Adipocyte (in vitro differentiated cells): Measurements from ENCODE around the gene ACSF3.

Experiments used
- DNase-seq: peaks from one replicate; pipeline ENCODE4 v3.0.0-alpha.2; 2015; ENCODE audit warnings: low read depth
- H3K27me3 ChIP-seq: replicated peaks from 2 replicates; pipeline ENCODE4 v1.7.0; 2013; ENCODE audit warnings: mild to moderate bottlenecking, low read length, moderate library complexity; ENCODE audit not compliant: control insufficient read depth, insufficient read depth
- H3K36me3 ChIP-seq: 2 replicates; pipeline ENCODE4 v1.7.0; 2013; ENCODE audit warnings: low read length, mild to moderate bottlenecking, moderate library complexity; ENCODE audit not compliant: control insufficient read depth, insufficient read depth, severe bottlenecking
- H3K4me1 ChIP-seq: 2 replicates; pipeline ENCODE4 v1.7.0; 2013; ENCODE audit warnings: mild to moderate bottlenecking, low read length, moderate library complexity; ENCODE audit not compliant: control insufficient read depth, insufficient read depth
- H3K4me3 ChIP-seq: 2 replicates; pipeline ENCODE4 v1.7.0; 2013; ENCODE audit warnings: mild to moderate bottlenecking, low read length, moderate library complexity
- H3K9ac ChIP-seq: 2 replicates; pipeline ENCODE4 v1.7.0; 2013; ENCODE audit warnings: mild to moderate bottlenecking, low read length, moderate library complexity
- H3K9me3 ChIP-seq: 2 replicates; pipeline ENCODE4 v1.7.0; 2013; ENCODE audit warnings: mild to moderate bottlenecking, low read length, moderate library complexity; ENCODE audit not compliant: control insufficient read depth

ACSF3 gene

DNA sequence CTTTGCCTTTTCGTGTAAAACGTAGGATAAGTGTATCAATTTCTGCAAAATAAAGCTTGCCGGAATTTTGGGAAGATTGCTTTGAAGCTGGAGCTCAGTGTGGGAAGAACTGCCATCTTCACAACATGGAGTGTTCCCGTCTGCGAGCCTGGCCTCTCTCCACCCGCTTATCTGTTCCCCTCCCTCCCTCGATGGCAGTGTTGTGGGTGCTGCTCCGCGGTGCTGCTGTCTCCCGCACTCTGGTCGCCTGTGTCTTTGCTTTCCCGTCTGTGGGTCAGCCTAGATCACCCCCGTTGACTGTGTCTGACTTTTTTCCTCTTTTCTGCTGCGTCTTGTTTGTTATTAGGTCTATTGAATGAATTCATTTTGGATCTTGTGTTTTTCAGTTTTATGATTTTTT is 17.0 kb downstream of the ACSF3 start:
- Histone ChIP-seq H3K4me1 (no peaks in the 10 kb centered on the region), H3K36me3 (peaks cover 66% of the 10 kb centered on the region)

DNA sequence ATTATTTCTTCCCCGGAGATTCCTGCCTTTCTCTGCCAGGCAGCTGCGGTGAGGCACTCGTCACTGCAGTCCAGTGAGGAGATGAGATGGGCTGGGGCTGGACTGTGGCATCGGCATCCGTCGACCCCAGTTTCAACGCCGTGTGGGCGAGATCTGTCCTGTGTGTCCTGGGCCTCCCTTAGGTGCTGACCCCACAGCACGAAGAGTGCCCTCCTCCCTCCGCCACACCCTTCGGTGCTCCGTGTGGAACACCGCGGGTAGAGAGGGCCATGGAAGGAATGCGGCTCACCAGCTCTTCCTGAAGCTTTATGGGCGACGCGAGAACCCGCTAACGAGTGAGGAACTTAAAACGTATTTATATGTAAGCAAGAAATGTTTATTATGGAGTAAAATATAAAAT is 17.6 kb downstream of the ACSF3 start:
- Histone ChIP-seq H3K4me3 (no peak overlapping the region), H3K4me1 (no peaks in the 10 kb centered on the region), H3K27me3 (no peaks in the 10 kb centered on the region), H3K36me3 (peaks cover 63% of the 10 kb centered on the region), H3K9ac (no peak overlapping the region), H3K9me3 (no peaks in the 10 kb centered on the region)
- DNase-seq, result no peak

More for the DNA sequence above, 17.0 kb downstream of the ACSF3 start:
- Histone ChIP-seq H3K9ac (no peak overlapping the region), H3K27me3 (no peaks in the 10 kb centered on the region), H3K9me3 (no peaks in the 10 kb centered on the region), H3K4me3 (no peak overlapping the region)
- no peak for DNase-seq

DNA sequence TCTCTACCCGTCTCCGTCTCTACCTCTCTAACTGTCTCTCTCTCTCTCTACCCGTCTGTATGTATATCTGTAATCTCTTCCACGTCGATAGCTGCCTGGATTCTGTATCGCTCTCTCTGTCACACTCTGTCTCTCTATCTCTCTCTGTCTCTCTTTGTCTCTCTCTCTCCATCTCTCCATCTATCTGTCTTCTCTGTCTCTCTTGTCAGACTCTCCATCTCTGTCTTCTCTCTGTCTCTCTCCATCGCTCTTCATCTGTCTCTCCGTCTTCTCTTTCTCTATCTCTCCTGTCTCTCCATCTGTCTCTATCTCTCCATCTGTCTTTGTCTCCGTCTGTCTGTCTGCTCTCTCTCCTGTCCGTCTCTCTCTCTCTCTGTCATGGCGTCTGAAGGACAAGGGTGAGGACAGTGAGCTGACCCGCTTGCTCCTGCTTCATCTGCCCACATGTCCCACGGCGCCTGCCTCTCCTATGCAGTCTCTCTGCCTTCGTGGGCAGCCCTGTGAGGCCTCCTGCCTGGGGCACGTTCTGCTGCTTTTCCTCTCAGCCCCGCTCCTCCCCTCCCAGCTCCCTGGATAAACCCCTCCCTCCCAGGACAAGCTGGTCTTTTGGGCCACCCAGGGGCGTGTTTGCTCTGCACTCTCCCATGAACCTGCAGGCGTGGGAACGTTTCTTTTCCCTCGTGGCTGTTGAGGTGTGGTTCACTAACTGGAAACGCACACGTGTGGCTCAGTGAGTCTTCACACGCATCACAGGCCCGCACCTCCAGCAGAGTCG is 18.9 kb downstream of the ACSF3 start:
- no peaks in the 10 kb centered on the region for H3K27me3 ChIP-seq
- no peaks in the 10 kb centered on the region for H3K4me1 ChIP-seq
- H3K4me3 ChIP-seq, result no peak overlapping the region
- DNase-seq, result no peak
- H3K9ac ChIP-seq, result no peak overlapping the region
- H3K9me3 ChIP-seq, result no peaks in the 10 kb centered on the region
- peaks cover 63% of the 10 kb centered on the region for H3K36me3 ChIP-seq

DNA sequence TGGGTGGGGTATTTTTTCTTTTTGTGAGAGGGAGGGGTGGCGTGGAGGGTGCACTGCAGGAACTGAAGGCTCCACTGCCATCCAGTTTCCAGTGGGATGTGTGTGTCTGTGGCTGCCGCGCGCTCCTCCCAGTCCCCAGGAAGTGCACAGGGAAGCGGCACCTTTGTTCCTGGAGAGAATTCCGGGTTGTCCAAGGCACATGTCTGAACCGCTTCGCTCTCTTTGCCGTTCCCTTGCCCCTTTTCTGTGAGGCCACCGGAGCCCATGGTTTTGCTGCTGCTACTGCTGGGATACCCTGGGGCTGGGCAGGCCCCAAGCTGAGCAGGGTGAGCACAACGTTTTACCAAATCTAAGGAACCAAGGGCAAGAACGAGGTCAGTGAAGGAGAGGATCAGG is 19.5 kb downstream of the ACSF3 start:
- H3K4me1 ChIP-seq, result no peaks in the 10 kb centered on the region
- H3K9me3 ChIP-seq, result no peaks in the 10 kb centered on the region
- DNase-seq, result no peak
- no peak overlapping the region for H3K4me3 ChIP-seq
- H3K36me3 ChIP-seq, result peaks cover 69% of the 10 kb centered on the region
- no peaks in the 10 kb centered on the region for H3K27me3 ChIP-seq
- no peak overlapping the region for H3K9ac ChIP-seq

DNA sequence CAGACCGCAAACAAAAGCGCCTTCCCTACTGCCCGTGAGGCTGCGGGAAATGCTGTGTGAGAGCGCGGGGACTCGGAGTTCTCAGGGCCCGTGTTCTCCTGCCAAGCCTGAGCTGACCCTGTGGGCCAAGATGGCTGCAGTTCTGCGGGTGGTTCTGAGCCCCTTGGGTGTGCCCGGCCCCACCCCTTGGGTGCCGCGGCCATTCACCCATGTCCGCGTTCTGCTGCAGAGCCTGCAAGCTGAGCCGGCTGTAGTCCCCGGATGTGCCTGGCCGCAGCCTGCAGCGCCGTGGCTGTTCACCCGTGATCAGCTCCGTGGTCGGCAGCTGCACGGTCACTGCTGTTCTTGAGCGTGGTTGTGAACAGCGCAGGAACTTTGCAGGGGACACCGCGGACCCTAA is 20.0 kb downstream of the ACSF3 start:
- no peak overlapping the region for H3K9ac ChIP-seq
- H3K4me1 ChIP-seq, result no peaks in the 10 kb centered on the region
- no peaks in the 10 kb centered on the region for H3K9me3 ChIP-seq
- no peak for DNase-seq
- peaks cover 68% of the 10 kb centered on the region for H3K36me3 ChIP-seq
- H3K27me3 ChIP-seq, result no peaks in the 10 kb centered on the region
- no peak overlapping the region for H3K4me3 ChIP-seq

DNA sequence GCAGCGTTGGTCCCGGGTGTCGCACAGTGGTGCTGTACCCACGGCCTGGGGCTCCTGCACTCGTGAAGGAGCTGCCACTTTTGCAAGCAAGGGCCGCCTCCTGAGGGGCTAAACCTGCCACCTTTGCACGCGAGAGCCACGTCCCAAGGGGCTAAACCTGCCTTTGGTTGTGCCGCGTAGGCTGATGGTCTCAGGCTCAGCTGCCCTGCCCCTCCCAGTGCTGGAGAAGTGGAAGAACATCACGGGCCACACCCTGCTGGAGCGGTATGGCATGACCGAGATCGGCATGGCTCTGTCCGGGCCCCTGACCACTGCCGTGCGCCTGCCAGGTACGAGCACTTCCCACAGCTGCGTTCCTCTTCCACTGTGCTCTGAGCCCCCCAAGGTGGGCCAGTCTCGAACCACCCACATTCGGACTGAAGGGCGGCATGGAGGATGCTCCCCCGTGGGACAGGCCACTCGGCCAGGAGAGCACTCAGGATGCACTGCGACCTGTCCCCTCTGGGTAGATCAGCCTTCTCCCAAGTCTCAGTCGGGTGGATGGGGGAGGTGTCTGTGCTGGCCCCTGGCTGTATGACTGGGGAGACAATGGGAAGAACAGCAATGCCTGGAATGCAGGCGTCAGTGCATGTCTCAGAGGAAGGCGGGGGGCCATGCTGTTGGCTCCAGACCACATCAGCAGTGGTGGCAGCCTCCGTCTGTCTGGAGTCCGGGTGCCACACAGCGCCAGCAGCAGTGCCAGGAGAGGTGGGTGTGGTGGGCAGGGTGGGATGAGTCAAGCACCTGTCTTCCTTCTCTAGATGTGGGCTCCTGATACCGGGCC is 20.7 kb downstream of the ACSF3 start:
- H3K9me3 ChIP-seq, result no peaks in the 10 kb centered on the region
- H3K9ac ChIP-seq, result no peak overlapping the region
- no peak for DNase-seq
- H3K4me1 ChIP-seq, result no peaks in the 10 kb centered on the region
- no peaks in the 10 kb centered on the region for H3K27me3 ChIP-seq
- peaks cover 69% of the 10 kb centered on the region for H3K36me3 ChIP-seq
- no peak overlapping the region for H3K4me3 ChIP-seq

DNA sequence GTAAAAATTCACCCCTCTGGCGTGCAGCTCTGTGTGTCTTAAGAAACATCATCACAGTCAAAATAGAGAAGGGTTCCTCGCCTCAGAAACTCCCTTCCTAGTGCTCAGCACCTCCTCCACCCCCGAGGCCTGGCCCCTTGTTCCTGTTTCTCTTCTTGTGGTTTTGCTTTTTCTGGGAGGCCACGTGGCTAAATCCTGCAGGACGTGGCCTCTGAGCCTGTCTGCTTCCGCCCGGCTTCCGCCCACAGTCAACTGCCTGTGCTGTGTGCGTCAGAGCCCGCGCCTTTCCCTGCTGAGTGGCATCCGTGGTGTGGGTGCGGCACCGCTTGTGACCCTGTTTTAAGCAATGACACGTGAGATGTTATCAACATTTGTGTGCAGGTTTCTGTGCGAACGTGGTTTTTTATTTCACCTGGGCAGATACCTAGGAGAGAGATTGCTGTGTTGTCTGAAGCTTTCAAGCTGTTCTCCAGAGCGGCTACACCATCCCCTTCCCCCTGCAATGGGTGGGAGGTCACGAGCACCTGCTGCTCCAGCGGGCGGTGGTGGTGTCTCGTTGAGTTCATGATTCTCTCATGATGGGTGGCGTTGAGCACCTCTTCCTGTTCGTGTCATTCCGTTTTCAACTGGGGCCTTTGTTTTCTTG is 21.7 kb downstream of the ACSF3 start:
- no peaks in the 10 kb centered on the region for H3K4me1 ChIP-seq
- no peak overlapping the region for H3K9ac ChIP-seq
- no peaks in the 10 kb centered on the region for H3K9me3 ChIP-seq
- no peaks in the 10 kb centered on the region for H3K27me3 ChIP-seq
- no peak for DNase-seq
- H3K4me3 ChIP-seq, result no peak overlapping the region
- peaks cover 79% of the 10 kb centered on the region for H3K36me3 ChIP-seq

DNA sequence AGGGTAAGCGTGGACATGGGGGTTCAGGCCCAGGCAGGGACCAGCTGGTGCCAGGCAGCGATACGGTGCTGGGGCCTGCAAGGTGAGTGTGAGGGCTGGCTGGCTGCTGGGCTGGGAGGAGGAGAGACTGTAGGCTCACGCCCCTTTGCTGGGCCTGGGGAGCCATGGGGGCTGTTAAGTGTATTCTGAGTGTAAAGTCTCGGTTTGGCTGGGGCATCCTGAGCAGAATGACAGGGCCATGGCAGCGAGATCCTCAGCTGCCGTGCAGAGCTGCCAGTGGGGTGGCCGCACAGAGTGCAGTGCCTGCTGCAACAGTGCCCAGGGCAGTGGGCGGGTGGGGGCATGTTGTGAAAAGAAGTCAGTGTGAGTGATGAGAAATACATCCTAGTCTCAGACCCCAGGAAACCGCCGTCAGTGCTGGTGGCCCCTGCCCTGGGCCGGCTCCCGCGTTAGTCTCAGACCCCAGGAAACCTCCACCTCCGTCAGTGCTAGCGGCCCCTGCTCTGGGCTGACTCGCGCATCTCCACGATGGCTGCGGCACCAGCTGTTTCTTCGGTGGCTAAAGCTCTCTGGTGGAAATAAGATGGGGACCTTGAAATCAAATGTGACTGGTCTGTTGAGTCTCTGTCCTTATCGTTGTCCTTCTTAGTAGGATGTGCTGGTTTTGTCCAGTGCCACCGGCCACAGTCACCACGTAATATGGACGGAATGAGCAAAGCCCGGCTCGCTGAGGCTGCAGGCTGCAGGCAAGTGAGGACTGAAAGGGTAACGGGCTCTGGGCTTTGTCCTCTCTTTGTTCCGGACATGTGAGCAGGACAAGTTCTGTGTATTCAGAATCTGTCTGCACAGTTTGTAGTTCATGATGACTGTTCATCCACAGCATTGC is 22.9 kb downstream of the ACSF3 start:
- Histone ChIP-seq H3K36me3 (peaks cover 81% of the 10 kb centered on the region), H3K9ac (no peak overlapping the region), H3K4me3 (no peak overlapping the region), H3K27me3 (no peaks in the 10 kb centered on the region), H3K9me3 (no peaks in the 10 kb centered on the region), H3K4me1 (no peaks in the 10 kb centered on the region)
- no peak for DNase-seq

DNA sequence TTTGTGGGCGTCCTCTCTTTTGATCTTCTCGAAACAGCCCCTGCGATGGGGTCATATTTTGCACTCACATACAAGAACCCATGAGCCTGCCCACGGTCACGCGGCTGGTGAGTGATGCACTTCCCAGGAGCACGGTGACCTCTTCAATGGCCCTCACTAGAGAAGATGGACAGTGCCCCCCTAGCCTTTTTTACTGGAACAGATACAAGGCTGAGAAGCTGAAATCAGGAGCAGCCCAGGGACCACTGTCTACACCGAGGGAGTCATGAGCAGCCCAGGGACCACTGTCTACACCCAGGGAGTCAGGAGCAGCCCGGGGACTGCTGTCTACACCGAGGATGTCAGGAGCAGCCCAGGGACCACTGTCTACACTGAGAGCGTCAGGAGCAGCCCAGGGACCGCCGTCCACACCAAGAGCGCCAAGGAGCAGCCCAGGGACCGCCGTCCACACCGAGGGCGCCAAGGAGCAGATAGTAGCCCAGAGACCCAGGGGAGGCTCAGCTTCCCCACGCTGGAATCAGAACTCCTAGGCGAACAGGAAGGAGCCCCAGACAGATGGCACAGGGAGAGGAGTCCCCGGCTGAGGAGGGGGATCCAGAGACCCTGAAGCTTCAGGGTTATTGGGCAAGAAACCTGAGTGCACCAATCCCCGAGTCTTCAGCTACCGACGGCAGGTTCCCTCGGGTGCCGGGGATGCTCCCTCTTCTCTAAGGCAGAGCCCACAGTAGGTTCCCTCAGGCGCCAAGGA is 23.7 kb downstream of the ACSF3 start:
- H3K36me3 ChIP-seq, result peaks cover 75% of the 10 kb centered on the region

DNA sequence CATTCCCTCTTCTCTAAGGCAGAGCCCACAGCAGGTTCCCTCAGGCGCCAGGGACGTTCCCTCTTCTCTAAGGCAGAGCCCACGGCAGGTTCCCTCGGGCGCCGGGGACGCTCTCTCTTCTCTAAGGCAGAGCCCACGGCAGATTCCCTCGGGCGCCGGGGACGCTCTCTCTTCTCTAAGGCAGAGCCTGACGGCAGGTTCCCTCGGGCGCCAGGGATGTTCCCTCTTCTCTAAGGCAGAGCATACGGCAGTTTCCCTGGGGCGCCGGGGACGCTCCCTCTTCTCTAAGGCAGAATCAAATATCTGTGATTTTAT is 24.3 kb downstream of the ACSF3 start:
- H3K27me3 ChIP-seq, result no peaks in the 10 kb centered on the region
- H3K4me3 ChIP-seq, result no peak overlapping the region
- no peak for DNase-seq
- H3K4me1 ChIP-seq, result no peaks in the 10 kb centered on the region
- peaks cover 73% of the 10 kb centered on the region for H3K36me3 ChIP-seq
- no peak overlapping the region for H3K9ac ChIP-seq
- no peaks in the 10 kb centered on the region for H3K9me3 ChIP-seq

More for the DNA sequence above, 23.7 kb downstream of the ACSF3 start:
- Histone ChIP-seq H3K9ac (no peak overlapping the region), H3K4me1 (no peaks in the 10 kb centered on the region), H3K27me3 (no peaks in the 10 kb centered on the region), H3K9me3 (no peaks in the 10 kb centered on the region), H3K4me3 (no peak overlapping the region)
- DNase-seq, result no peak
